B cell (primary cell): Measurements from ENCODE around the gene DUSP5. TPM values are rescaled to one million over a fixed set of nuclear protein-coding genes. Genes with fewer than 3 reads are reported as not detected.

Experiments
- ATAC-seq: fragments of 200-7000 bp; cut with Tn5 transposase; one replicate; pipeline ENCODE4 v1.10.0; 2021; ENCODE audit warnings: low read depth, mild to moderate bottlenecking, moderate number of reproducible peaks, moderate library complexity
- CTCF ChIA-PET: fragments of 350-600 bp; sonication (Branson Sonifier 250); formaldehyde crosslinking; loops from one replicate; lab custom pipeline; 2021; ENCODE audit warnings: antibody characterized with exemption, inconsistent platforms; lab: Charles Lee
- POLR2A ChIA-PET: fragments of 350-600 bp; sonication (Branson Sonifier 250); formaldehyde crosslinking; loops from one replicate; lab custom pipeline; 2021; ENCODE audit warnings: antibody characterized with exemption; lab: Charles Lee
- DNase-seq: peaks from one replicate; pipeline ENCODE4 v3.0.0; 2013
- H2AFZ ChIP-seq: 2 replicates; pipeline ENCODE4 v1.6.1; 2012; ENCODE audit warnings: mild to moderate bottlenecking, low read depth, low read length; ENCODE audit not compliant: insufficient read depth, poor library complexity, severe bottlenecking
- H3K27ac ChIP-seq, 2 donors: 1 replicate in 1 of 2; 2 replicates in 1 of 2; pipeline ENCODE4 v1.5.1; 2012 to 2013; ENCODE audit warnings: low read length in 2 of 2, mild to moderate bottlenecking in 2 of 2, moderate library complexity in 1 of 2
- H3K27me3 ChIP-seq, 4 experiments: fragments of 200-600 bp in 1 of 4; sonication (generic) in 1 of 4; replicated peaks in 1 of 4; 1 replicate in 2 of 4; 2 replicates in 2 of 4; pipeline versions ENCODE4 v1.6.1 to v1.7.0; 2013 to 2016; ENCODE audit warnings: low read length in 3 of 4, mild to moderate bottlenecking in 2 of 4, mixed read lengths in 1 of 4, moderate library complexity in 1 of 4; ENCODE audit not compliant: insufficient read depth in 4 of 4, control insufficient read depth in 3 of 4; ENCODE audit errors: control extremely low read depth in 1 of 4
- H3K36me3 ChIP-seq, 2 experiments: replicated peaks in 1 of 2; 1 replicate in 1 of 2; 2 replicates in 1 of 2; pipeline versions ENCODE4 v1.6.1 to v1.7.1; 2013; ENCODE audit warnings: low read length in 1 of 2; ENCODE audit not compliant: insufficient read depth in 2 of 2, control insufficient read depth in 1 of 2; ENCODE audit errors: control extremely low read depth in 1 of 2, extremely low read depth in 1 of 2
- H3K4me1 ChIP-seq, 2 donors: fragments of 200-600 bp in 1 of 2; sonication (generic) in 1 of 2; 1 replicate in 1 of 2; 2 replicates in 1 of 2; pipeline versions ENCODE4 v1.5.1 to v1.6.1; 2013 to 2017; ENCODE audit warnings: low read length in 2 of 2; ENCODE audit not compliant: control insufficient read depth in 2 of 2, insufficient read depth in 2 of 2
- H3K4me2 ChIP-seq: replicated peaks from 2 replicates; pipeline ENCODE3; 2012; ENCODE audit warnings: mild to moderate bottlenecking, low read depth, low read length; ENCODE audit not compliant: poor library complexity, severe bottlenecking
- H3K4me3 ChIP-seq, 5 experiments: fragments of 200-600 bp in 1 of 5; sonication (generic) in 1 of 5; 1 replicate in 3 of 5; 2 replicates in 2 of 5; pipeline versions ENCODE4 v1.5.1 to v1.7.0; 2011 to 2016; ENCODE audit warnings: low read length in 4 of 5, mild to moderate bottlenecking in 4 of 5, low read depth in 2 of 5, control low read depth in 1 of 5, moderate library complexity in 1 of 5; ENCODE audit not compliant: insufficient read depth in 1 of 5; ENCODE audit errors: control extremely low read depth in 1 of 5, extremely low read depth in 1 of 5
- H3K79me2 ChIP-seq: fragments of 200-600 bp; sonication (generic); one replicate; pipeline ENCODE4 v1.6.0; 2016; ENCODE audit warnings: low read length; ENCODE audit not compliant: control insufficient read depth, insufficient read depth
- H3K9ac ChIP-seq: fragments of 200-600 bp; sonication (generic); 2 replicates; pipeline ENCODE4 v1.6.1; 2017; ENCODE audit warnings: mild to moderate bottlenecking, low read length, moderate library complexity
- H3K9me3 ChIP-seq, 3 donors: one replicate each; pipeline versions ENCODE4 v1.6.1 to v1.7.1; 2013; ENCODE audit warnings: low read length in 2 of 3; ENCODE audit not compliant: control insufficient read depth in 2 of 3, insufficient read depth in 1 of 3; ENCODE audit errors: control extremely low read depth in 1 of 3
- H4K20me1 ChIP-seq: 2 replicates; pipeline ENCODE4 v1.6.0; 2012; ENCODE audit warnings: mild to moderate bottlenecking, low read length; ENCODE audit not compliant: insufficient read depth, control insufficient read depth, poor library complexity, severe bottlenecking
- H3K27ac Mint-ChIP-seq: one replicate; pipeline ENCODE4 v1.8.0; 2021; ENCODE audit warnings: mixed read lengths
- H3K27me3 Mint-ChIP-seq: one replicate; pipeline ENCODE4 v1.8.0; 2021; ENCODE audit warnings: mixed read lengths
- H3K4me1 Mint-ChIP-seq: one replicate; pipeline ENCODE4 v1.8.0; 2021; ENCODE audit warnings: mixed read lengths
- H3K4me3 Mint-ChIP-seq: one replicate; pipeline ENCODE4 v1.8.0; 2021; ENCODE audit warnings: mixed read lengths
- H3K9me3 Mint-ChIP-seq: one replicate; pipeline ENCODE4 v1.8.0; 2022; ENCODE audit warnings: mixed read lengths; ENCODE audit not compliant: insufficient read depth
- CTCF ChIP-seq: fragments of 200-600 bp; IDR thresholded peaks from one replicate; pipeline ENCODE4 v1.8.0; 2022; ENCODE audit warnings: antibody characterized with exemption, mild to moderate bottlenecking
- EZH2 ChIP-seq: IDR thresholded peaks from 2 replicates; pipeline ENCODE4 v1.6.1; 2012; ENCODE audit warnings: borderline replicate concordance, low read depth, mild to moderate bottlenecking, moderate library complexity, low read length; ENCODE audit not compliant: insufficient read depth, poor library complexity, severe bottlenecking
- WGBS: methylation state at CpG from one replicate; pipeline ENCODE4 v1.1.5; 2013; ENCODE audit warnings: missing lambda C conversion rate; ENCODE audit not compliant: insufficient coverage; 5-methylcytosine and 5-hydroxymethylcytosine counted together
- intact Hi-C: fragments of 100-400 bp; cut with micrococcal nuclease; formaldehyde crosslinking; loops from one replicate; pipeline ENCODE4 v1.10.0; 2022
- polyA plus RNA-seq: library from polyadenylated mRNA; depleted of rRNA; stranded (reverse); fragments of >200 nt; gene quantifications from 2 replicates; pipeline ENCODE4 v1.2.3, GENCODE V29; 2012
- total RNA-seq, 2 donors: library from RNA; stranded (reverse); fragments of 120-200 nt in 1 of 2; gene quantifications; 1 replicate in 1 of 2; 2 replicates in 1 of 2; pipeline versions ENCODE4 v1.2.3 to v1.2.4, GENCODE V29; 2013 to 2022

DUSP5 gene
- total and polyA plus RNA-seq, 2 donors (not counting 1 experiment from before 2014, with no cell fraction given): 10.0 to 71.0 TPM

GRCh38 chr10:110501142-110501937, 3.6 kb downstream of the DUSP5 start:
- H3K27ac ChIP-seq: no peak overlapping the region
- no peaks in the 10 kb centered on the region for H3K36me3 ChIP-seq
- no peak overlapping the region for H2AFZ ChIP-seq
- TF ChIP-seq EZH2 (no peak), CTCF (no peak)
- H3K4me2 ChIP-seq: no peak overlapping the region
- Mint-ChIP-seq H3K4me3 (no peak overlapping the region), H3K9me3 (no peaks in the 10 kb centered on the region), H3K27me3 (peaks cover 6% of the 10 kb centered on the region), H3K4me1 (peaks cover 78% of the 10 kb centered on the region), H3K27ac (no peak overlapping the region)
- H3K4me3 ChIP-seq: no peak overlapping the region
- H3K4me1 ChIP-seq: peaks cover 62 to 73% of the 10 kb centered on the region in 2 donors
- no peak for DNase-seq
- ATAC-seq: no peak
- H3K27me3 ChIP-seq: peaks cover 0 to 11% (median 2%) of the 10 kb centered on the region in 4 experiments
- POLR2A ChIA-PET: interaction anchor here (1.4 kb wide), 1 partner anchor 196 kb away, joined by 4 read pairs; no protein-coding TSS in a partner anchor
- CTCF ChIA-PET: interaction anchor here (1.1 to 10.3 kb wide), 3 partner anchors 10 to 147 kb away, joined by 3 to 87 read pairs (median 3); no protein-coding TSS in a partner anchor
- H3K79me2 ChIP-seq: peaks cover 17% of the 10 kb centered on the region
- peaks cover 29% of the 10 kb centered on the region for H4K20me1 ChIP-seq
- H3K9ac ChIP-seq: no peak overlapping the region
- WGBS: 45% methylated on average over 4 of the region's 9 CpGs
- no peaks in the 10 kb centered on the region for H3K9me3 ChIP-seq
- intact Hi-C loops: loop anchor here (5.0 kb wide), 2 partner anchors 274 to 366 kb away; no protein-coding TSS in a partner anchor
